SK-N-SH (cell line): ENCODE measurements around the gene CHID1. TPM values are rescaled to one million over a fixed set of nuclear protein-coding genes. Genes with fewer than 3 reads are reported as not detected.

Source experiments
- CTCF ChIA-PET: fragments of 300-600, 350-600 bp; formaldehyde crosslinking; extraction: SDS; loops from one replicate; lab custom pipeline; 2021; lab: Yijun Ruan, JAX
- POLR2A ChIA-PET: fragments of 350-600 bp; sonication (Branson Sonifier 250); formaldehyde crosslinking; extraction: SDS; loops from one replicate; lab custom pipeline; 2020; ENCODE audit warnings: antibody characterized with exemption, inconsistent platforms; lab: Yijun Ruan, JAX
- DNase-seq: peaks from one replicate; pipeline ENCODE4 v3.0.0; 2012
- H2AFZ ChIP-seq: fragments of 200-600 bp; sonication (generic); 2 replicates; pipeline ENCODE4 v1.8.1; 2016; ENCODE audit warnings: antibody characterized with exemption, mild to moderate bottlenecking, low read depth
- H3F3A ChIP-seq: fragments of 200-600 bp; sonication (generic); replicated peaks from 2 replicates; pipeline ENCODE3; 2016; ENCODE audit warnings: antibody characterized with exemption, mild to moderate bottlenecking; ENCODE audit not compliant: insufficient read depth
- H3K27ac ChIP-seq, 2 experiments: fragments of 200-500 bp in 1 of 2; fragments of 200-600 bp in 1 of 2; sonication (Bioruptor generic) in 1 of 2; sonication (generic), shearing (Covaris generic) in 1 of 2; 2 replicates each; pipeline versions ENCODE4 v1.5.1 to v1.6.1; 2014 to 2016; ENCODE audit warnings: low read depth in 2 of 2, inconsistent platforms in 1 of 2, low read length in 1 of 2, mild to moderate bottlenecking in 1 of 2, mixed read lengths in 1 of 2
- H3K27me3 ChIP-seq: fragments of 200-600 bp; sonication (generic), shearing (Covaris generic); 2 replicates; pipeline ENCODE4 v1.6.1; 2016; ENCODE audit warnings: mixed run types; ENCODE audit not compliant: insufficient read depth
- H3K36me3 ChIP-seq, 2 experiments: fragments of 200-500 bp in 1 of 2; fragments of 200-600 bp in 1 of 2; sonication (Bioruptor generic) in 1 of 2; sonication (generic) in 1 of 2; replicated peaks in 1 of 2; 2 replicates each; pipeline versions ENCODE3 to v1.5.1; 2014 to 2016; ENCODE audit warnings: low read length in 1 of 2, mild to moderate bottlenecking in 1 of 2; ENCODE audit not compliant: insufficient read depth in 2 of 2, control insufficient read depth in 1 of 2
- H3K4me1 ChIP-seq, 2 experiments: fragments of 200-500 bp in 1 of 2; fragments of 200-600 bp in 1 of 2; sonication (Bioruptor generic) in 1 of 2; sonication (generic), shearing (Covaris generic) in 1 of 2; 2 replicates each; pipeline versions ENCODE4 v1.5.1 to v1.6.1; 2014 to 2016; ENCODE audit warnings: low read depth in 1 of 2, low read length in 1 of 2, mixed run types in 1 of 2; ENCODE audit not compliant: insufficient read depth in 2 of 2, control insufficient read depth in 1 of 2
- H3K4me2 ChIP-seq: fragments of 200-600 bp; sonication (generic), shearing (Covaris generic); 2 replicates; pipeline ENCODE4 v1.6.1; 2017; ENCODE audit warnings: mixed run types
- H3K4me3 ChIP-seq, 2 experiments: fragments of 200-500 bp in 1 of 2; fragments of 200-600 bp in 1 of 2; sonication (Bioruptor generic) in 1 of 2; sonication (generic), shearing (Covaris generic) in 1 of 2; 2 replicates each; pipeline versions ENCODE4 v1.5.1 to v1.8.1; 2014 to 2016; ENCODE audit warnings: low read depth in 2 of 2, inconsistent platforms in 1 of 2, low read length in 1 of 2, mild to moderate bottlenecking in 1 of 2, mixed read lengths in 1 of 2, moderate library complexity in 1 of 2
- H3K79me2 ChIP-seq: fragments of 200-600 bp; sonication (generic); 2 replicates; pipeline ENCODE4 v1.8.1; 2017; ENCODE audit warnings: mild to moderate bottlenecking; ENCODE audit not compliant: insufficient read depth
- H3K9ac ChIP-seq: fragments of 200-600 bp; sonication (generic); 2 replicates; pipeline ENCODE4 v1.6.1; 2017; ENCODE audit warnings: mixed run types
- H3K9me2 ChIP-seq: fragments of 200-600 bp; sonication (generic); 2 replicates; pipeline ENCODE4 v1.6.1; 2017; ENCODE audit warnings: mixed run types
- H3K9me3 ChIP-seq: fragments of 200-600 bp; sonication (generic); 2 replicates; pipeline ENCODE4 v1.6.1; 2017; ENCODE audit warnings: mixed run types, mild to moderate bottlenecking, moderate library complexity
- H4K20me1 ChIP-seq: fragments of 200-600 bp; sonication (generic); 2 replicates; pipeline ENCODE4 v1.6.1; 2017; ENCODE audit warnings: mild to moderate bottlenecking, mixed run types; ENCODE audit not compliant: insufficient read depth
- FOSL2 ChIP-seq: IDR thresholded peaks from 2 replicates; pipeline ENCODE4 v1.4.0; 2012; ENCODE audit warnings: low read depth, mild to moderate bottlenecking, moderate library complexity, borderline replicate concordance
- MEF2A ChIP-seq: IDR thresholded peaks from 2 replicates; pipeline ENCODE4 v1.4.0; 2012; ENCODE audit warnings: low read depth, borderline replicate concordance
- MXI1 ChIP-seq: IDR thresholded peaks from 2 replicates; pipeline ENCODE4 v1.6.1; 2012; ENCODE audit warnings: mild to moderate bottlenecking, low read depth, low read length, improper control_type of control experiment
- NFIC ChIP-seq: IDR thresholded peaks from 2 replicates; pipeline ENCODE4 v1.4.0; 2012; ENCODE audit warnings: borderline replicate concordance
- POLR2AphosphoS5 ChIP-seq: IDR thresholded peaks from 2 replicates; pipeline ENCODE4 v1.6.1; 2012; ENCODE audit warnings: low read depth, low read length
- RAD21 ChIP-seq: IDR thresholded peaks from 2 replicates; pipeline ENCODE4 v1.6.1; 2012; ENCODE audit warnings: mild to moderate bottlenecking, low read length
- RFX5 ChIP-seq: IDR thresholded peaks from 2 replicates; pipeline ENCODE4 v1.6.1; 2012; ENCODE audit warnings: mild to moderate bottlenecking, improper control_type of control experiment, low read length
- RXRA ChIP-seq: IDR thresholded peaks from 2 replicates; pipeline ENCODE4 v1.4.0; 2012; ENCODE audit warnings: low read depth, mild to moderate bottlenecking, borderline replicate concordance
- SMC3 ChIP-seq: IDR thresholded peaks from 2 replicates; pipeline ENCODE4 v1.6.1; 2012; ENCODE audit warnings: low read depth, low read length, improper control_type of control experiment
- TAF1 ChIP-seq: IDR thresholded peaks from 2 replicates; pipeline ENCODE4 v1.6.1; 2012; ENCODE audit warnings: low read depth, mild to moderate bottlenecking, low read length, moderate library complexity, borderline replicate concordance
- TEAD4 ChIP-seq: IDR thresholded peaks from 2 replicates; pipeline ENCODE4 v1.4.0; 2012; ENCODE audit warnings: mild to moderate bottlenecking, borderline replicate concordance; ENCODE audit not compliant: insufficient read depth
- WGBS: methylation state at CpG from one replicate; pipeline ENCODE4 v1.1.6; 2017; ENCODE audit warnings: low lambda C conversion rate; 5-methylcytosine and 5-hydroxymethylcytosine counted together
- polyA plus RNA-seq, 3 experiments: library from polyadenylated mRNA; depleted of rRNA; stranded (reverse); fragments of >200 nt; gene quantifications; 2 replicates each; pipeline ENCODE4 v1.2.3, GENCODE V29; 2012
- TF ChIP-seq, protein P1 (sequence below): IDR thresholded peaks from 2 replicates; pipeline ENCODE4 v1.4.0; 2012; ENCODE audit warnings: low read depth, borderline replicate concordance
- TF ChIP-seq, protein P2 (sequence below): fragments of 150-350 bp; IDR thresholded peaks from 2 replicates; pipeline ENCODE4 v1.6.1; 2017; ENCODE audit warnings: antibody characterized with exemption, low read length, low read depth, borderline replicate concordance
- TF ChIP-seq, protein P3 (sequence below): IDR thresholded peaks from 2 replicates; pipeline ENCODE4 v1.4.0; 2012; ENCODE audit warnings: low read depth, borderline replicate concordance

CHID1 gene
- polyA plus RNA-seq, 1 of the 3 experiments (the other 2 are of a cell fraction), result 231 TPM

GRCh38 chr11:865462-866430 lies 44.9 kb downstream of the CHID1 start:
- 92% methylated on average over 35 of the region's 41 CpGs for WGBS
- peaks cover 3% of the 10 kb centered on the region for H3F3A ChIP-seq
- H3K27ac ChIP-seq, result no peak overlapping the region
- no peak for DNase-seq
- TF ChIP-seq, protein P1, sequence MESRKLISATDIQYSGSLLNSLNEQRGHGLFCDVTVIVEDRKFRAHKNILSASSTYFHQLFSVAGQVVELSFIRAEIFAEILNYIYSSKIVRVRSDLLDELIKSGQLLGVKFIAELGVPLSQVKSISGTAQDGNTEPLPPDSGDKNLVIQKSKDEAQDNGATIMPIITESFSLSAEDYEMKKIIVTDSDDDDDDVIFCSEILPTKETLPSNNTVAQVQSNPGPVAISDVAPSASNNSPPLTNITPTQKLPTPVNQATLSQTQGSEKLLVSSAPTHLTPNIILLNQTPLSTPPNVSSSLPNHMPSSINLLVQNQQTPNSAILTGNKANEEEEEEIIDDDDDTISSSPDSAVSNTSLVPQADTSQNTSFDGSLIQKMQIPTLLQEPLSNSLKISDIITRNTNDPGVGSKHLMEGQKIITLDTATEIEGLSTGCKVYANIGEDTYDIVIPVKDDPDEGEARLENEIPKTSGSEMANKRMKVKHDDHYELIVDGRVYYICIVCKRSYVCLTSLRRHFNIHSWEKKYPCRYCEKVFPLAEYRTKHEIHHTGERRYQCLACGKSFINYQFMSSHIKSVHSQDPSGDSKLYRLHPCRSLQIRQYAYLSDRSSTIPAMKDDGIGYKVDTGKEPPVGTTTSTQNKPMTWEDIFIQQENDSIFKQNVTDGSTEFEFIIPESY, result no peak
- TF ChIP-seq RFX5 (no peak), TEAD4 (no peak), TAF1 (no peak), POLR2AphosphoS5 (no peak), NFIC (no peak), RXRA (no peak), MXI1 (no peak), RAD21 (no peak), FOSL2 (no peak), SMC3 (no peak), MEF2A (no peak)
- TF ChIP-seq, protein P2, sequence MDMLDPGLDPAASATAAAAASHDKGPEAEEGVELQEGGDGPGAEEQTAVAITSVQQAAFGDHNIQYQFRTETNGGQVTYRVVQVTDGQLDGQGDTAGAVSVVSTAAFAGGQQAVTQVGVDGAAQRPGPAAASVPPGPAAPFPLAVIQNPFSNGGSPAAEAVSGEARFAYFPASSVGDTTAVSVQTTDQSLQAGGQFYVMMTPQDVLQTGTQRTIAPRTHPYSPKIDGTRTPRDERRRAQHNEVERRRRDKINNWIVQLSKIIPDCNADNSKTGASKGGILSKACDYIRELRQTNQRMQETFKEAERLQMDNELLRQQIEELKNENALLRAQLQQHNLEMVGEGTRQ, result no peak
- TF ChIP-seq, protein P3, sequence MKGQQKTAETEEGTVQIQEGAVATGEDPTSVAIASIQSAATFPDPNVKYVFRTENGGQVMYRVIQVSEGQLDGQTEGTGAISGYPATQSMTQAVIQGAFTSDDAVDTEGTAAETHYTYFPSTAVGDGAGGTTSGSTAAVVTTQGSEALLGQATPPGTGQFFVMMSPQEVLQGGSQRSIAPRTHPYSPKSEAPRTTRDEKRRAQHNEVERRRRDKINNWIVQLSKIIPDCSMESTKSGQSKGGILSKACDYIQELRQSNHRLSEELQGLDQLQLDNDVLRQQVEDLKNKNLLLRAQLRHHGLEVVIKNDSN, result no peak
- TF ChIP-seq, all 33 proteins: peak for 0
- peaks cover 0 to 23% of the 10 kb centered on the region in 2 experiments; a peak in 1 of 4 replicates for H3K4me1 ChIP-seq
- no peaks in the 10 kb centered on the region for H3K9me2 ChIP-seq
- H3K36me3 ChIP-seq, result peaks cover 0 to 24% of the 10 kb centered on the region in 2 experiments
- H2AFZ ChIP-seq, result no peak overlapping the region
- peaks cover 14% of the 10 kb centered on the region; the same call in 1 of the 2 replicates for H4K20me1 ChIP-seq
- no peaks in the 10 kb centered on the region for H3K9me3 ChIP-seq
- ChIA-PET POLR2A (no interaction called here), CTCF (interaction anchor here (0.6 to 1.4 kb wide), 5 partner anchors 9 to 44 kb away, joined by 3 to 4 read pairs (median 3); no protein-coding TSS in a partner anchor)
- no peaks in the 10 kb centered on the region for H3K79me2 ChIP-seq
- H3K4me2 ChIP-seq, result no peak overlapping the region
- H3K9ac ChIP-seq, result no peak overlapping the region
- H3K4me3 ChIP-seq, result no peak overlapping the region
- H3K27me3 ChIP-seq, result no peaks in the 10 kb centered on the region
